ENCODE measurements around the gene SPG11. TPM values are rescaled to one million over a fixed set of nuclear protein-coding genes. Genes with fewer than 3 reads are reported as not detected.
A peak's percentile ranks its signal among the peaks of the same experiment; 100 is the strongest.

Gene SPG11
- total RNA-seq, 1 experiment from 2014 or later, result 65.1 TPM

DNA sequence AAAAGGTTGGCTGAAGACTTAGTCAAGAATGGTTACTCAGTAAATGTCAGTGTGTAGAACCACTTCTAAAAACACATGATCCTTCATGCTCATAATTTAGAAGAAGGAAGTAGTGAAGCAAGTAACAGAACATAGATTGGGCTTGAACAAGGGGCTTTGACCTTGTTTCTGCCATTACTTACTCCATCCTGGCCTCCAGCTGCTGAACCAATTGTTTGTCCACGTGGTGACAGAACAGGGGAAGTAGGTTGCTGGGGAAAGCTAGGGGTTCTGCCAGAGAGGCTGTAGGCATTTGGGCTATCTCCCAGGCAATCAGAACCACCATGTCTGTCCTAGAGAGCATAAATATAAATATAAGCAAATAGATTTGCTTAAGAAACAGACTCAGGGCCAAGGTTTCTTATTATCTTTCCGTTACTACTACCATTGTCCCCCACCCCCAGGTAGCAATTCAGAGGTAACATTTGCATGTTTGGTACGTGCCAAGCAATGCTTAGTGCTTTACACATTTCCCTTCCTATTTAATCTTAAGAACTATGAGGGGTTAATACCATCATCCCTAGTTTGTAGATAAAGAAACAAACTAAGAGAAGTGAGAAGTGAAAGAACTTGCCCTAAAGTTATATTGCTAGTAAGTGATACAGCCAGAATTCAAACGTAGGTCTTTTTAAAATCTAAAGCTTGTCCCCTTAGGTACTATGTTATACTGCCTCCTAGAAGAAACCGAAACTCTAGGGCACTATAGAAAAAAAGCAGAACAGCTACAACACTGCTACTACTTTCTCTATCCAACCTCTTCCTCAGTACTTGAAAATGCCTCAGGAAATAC is 3.0 kb upstream of the SPG11 start:
- ChIA-PET POLR2A (interaction anchor here (0.6 to 7.8 kb wide), 3 partner anchors 28 to 71 kb away, joined by 4 to 148 read pairs (median 6); partner anchors contain the start of genes B2M and PATL2), CTCF (interaction anchor here (0.7 to 1.5 kb wide), 4 partner anchors 44 to 61 kb away, joined by 3 to 4 read pairs (median 4); partner anchors contain the start of genes B2M and PATL2)
- Mint-ChIP-seq H3K27ac (ENCODE audit: low read depth, unreplicated experiment) (no peak overlapping the region), H3K9me3 (ENCODE audit: unreplicated experiment) (no peaks in the 10 kb centered on the region), H3K4me3 (ENCODE audit: unreplicated experiment) (no peak overlapping the region), H3K27me3 (ENCODE audit: insufficient read depth, unreplicated experiment) (no peaks in the 10 kb centered on the region), H3K36me3 (ENCODE audit: insufficient read depth, unreplicated experiment) (no peaks in the 10 kb centered on the region), H3K4me1 (ENCODE audit: insufficient read depth, unreplicated experiment) (peaks cover 12% of the 10 kb centered on the region)
- no peak for DNase-seq (ENCODE audit: unreplicated experiment)
- intact Hi-C loops (cut with micrococcal nuclease), result no loop called here
- BruUV-seq (replicated peaks), result no TSS peak
- TF ChIP-seq, protein P1, sequence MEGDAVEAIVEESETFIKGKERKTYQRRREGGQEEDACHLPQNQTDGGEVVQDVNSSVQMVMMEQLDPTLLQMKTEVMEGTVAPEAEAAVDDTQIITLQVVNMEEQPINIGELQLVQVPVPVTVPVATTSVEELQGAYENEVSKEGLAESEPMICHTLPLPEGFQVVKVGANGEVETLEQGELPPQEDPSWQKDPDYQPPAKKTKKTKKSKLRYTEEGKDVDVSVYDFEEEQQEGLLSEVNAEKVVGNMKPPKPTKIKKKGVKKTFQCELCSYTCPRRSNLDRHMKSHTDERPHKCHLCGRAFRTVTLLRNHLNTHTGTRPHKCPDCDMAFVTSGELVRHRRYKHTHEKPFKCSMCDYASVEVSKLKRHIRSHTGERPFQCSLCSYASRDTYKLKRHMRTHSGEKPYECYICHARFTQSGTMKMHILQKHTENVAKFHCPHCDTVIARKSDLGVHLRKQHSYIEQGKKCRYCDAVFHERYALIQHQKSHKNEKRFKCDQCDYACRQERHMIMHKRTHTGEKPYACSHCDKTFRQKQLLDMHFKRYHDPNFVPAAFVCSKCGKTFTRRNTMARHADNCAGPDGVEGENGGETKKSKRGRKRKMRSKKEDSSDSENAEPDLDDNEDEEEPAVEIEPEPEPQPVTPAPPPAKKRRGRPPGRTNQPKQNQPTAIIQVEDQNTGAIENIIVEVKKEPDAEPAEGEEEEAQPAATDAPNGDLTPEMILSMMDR (IDR thresholded peaks at IDR 0.05; ENCODE audit: unreplicated experiment), result no peak

DNA sequence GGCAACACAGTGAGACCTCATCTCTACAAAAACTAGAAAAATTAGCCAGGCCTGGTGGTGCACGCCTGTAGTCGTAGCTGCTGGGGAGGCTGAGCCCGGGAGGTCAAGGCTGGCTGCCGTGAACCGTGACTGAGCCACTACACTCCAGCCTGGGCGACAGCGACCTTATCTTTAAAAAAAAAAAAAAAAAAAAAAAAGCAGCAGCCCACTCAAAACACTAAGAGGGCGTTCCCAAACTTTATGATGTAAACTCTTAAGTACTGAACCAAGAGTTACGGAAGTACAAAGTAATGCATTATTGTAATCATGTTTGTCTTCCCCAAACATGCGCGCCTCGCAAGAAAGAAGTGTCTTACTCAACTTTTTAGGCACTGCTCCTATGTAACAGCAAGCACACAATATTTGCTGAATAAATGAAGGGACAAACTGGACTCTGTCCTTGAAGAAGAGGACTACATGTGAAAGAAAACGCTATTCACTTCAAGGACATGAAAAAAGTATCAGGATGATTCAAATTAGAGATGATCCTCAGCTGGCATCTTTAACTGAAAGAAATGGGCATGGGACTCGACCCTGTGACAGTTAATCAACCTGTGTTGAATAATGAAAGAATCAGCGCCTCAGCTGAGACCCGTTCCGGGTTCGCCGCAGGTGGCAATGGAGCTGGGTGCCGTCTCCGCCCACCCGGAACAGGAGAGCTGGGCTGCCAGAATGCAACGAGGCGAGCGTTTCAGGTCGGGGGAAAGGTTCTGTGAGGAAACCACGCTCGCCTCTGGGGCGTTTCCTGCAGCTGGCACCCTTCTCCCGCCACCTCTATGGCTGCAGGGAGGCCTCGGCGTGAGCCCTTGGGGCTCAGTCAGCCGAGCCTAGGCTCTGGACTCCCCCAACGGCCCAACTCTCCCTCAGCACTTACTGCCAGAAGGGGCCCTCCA is 718 bp downstream of the SPG11 start:
- POLR2A ChIA-PET, result interaction anchor here (0.6 to 7.8 kb wide), 27 partner anchors 7 to 495 kb away, joined by 3 to 148 read pairs (median 4); partner anchors contain the start of genes B2M, EIF3J, PATL2 and TRIM69
- Mint-ChIP-seq H3K27me3 (ENCODE audit: insufficient read depth, unreplicated experiment) (no peaks in the 10 kb centered on the region), H3K9me3 (ENCODE audit: unreplicated experiment) (no peaks in the 10 kb centered on the region), H3K36me3 (ENCODE audit: insufficient read depth, unreplicated experiment) (peaks cover 27% of the 10 kb centered on the region), H3K27ac (ENCODE audit: low read depth, unreplicated experiment) (peak overlapping the region; percentile 33), H3K4me3 (ENCODE audit: unreplicated experiment) (peak overlapping the region; percentile 97), H3K4me1 (ENCODE audit: insufficient read depth, unreplicated experiment) (peaks cover 12% of the 10 kb centered on the region)
- intact Hi-C loops (cut with micrococcal nuclease), result loop anchor here (1.0 to 5.0 kb wide), 3 partner anchors 49 to 80 kb away; partner anchors contain the start of genes B2M and PATL2
- CTCF ChIA-PET, result interaction anchor here (0.6 to 3.6 kb wide), 22 partner anchors 10 to 245 kb away, joined by 3 to 83 read pairs (median 6); partner anchors contain the start of genes B2M, PATL2 and TRIM69
- TF ChIP-seq, protein P1 (IDR thresholded peaks at IDR 0.05; ENCODE audit: unreplicated experiment), result no peak
- peak; percentile 73 for DNase-seq (ENCODE audit: unreplicated experiment)
- BruUV-seq (replicated peaks), result TSS peak; percentile 61

DNA sequence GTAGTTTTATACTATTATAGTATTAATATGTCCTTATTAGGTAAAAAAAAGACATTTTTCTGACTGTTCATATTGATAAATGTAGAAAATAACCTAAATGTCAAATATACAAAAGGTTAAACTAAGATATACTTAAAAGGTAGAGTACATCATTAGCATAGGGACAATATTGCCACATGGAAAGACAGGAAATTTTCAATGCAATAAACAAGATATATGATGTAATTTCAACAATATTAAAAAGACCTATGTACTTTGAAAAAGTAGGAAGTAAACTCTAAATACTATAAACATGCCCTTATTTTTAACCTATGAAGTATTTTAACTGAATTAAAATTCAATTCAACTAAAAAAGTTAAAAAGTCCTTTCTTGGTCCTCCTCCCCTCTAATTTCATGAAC is 1.9 kb downstream of the SPG11 start:
- Mint-ChIP-seq H3K36me3 (ENCODE audit: insufficient read depth, unreplicated experiment) (peaks cover 39% of the 10 kb centered on the region), H3K4me3 (ENCODE audit: unreplicated experiment) (peak overlapping the region; percentile 97), H3K4me1 (ENCODE audit: insufficient read depth, unreplicated experiment) (peaks cover 12% of the 10 kb centered on the region), H3K9me3 (ENCODE audit: unreplicated experiment) (no peaks in the 10 kb centered on the region), H3K27ac (ENCODE audit: low read depth, unreplicated experiment) (no peak overlapping the region), H3K27me3 (ENCODE audit: insufficient read depth, unreplicated experiment) (no peaks in the 10 kb centered on the region)
- no peak for DNase-seq (ENCODE audit: unreplicated experiment)
- no TSS peak for BruUV-seq (replicated peaks)
- CTCF ChIA-PET, result interaction anchor here (0.6 to 2.9 kb wide), 2 partner anchors 49 to 75 kb away, joined by 3 to 83 read pairs; partner anchors contain the start of gene TRIM69
- intact Hi-C loops (cut with micrococcal nuclease), result loop anchor here (5.0 kb wide), 1 partner anchor 79 kb away; no protein-coding TSS in a partner anchor
- POLR2A ChIA-PET, result interaction anchor here (0.7 to 7.8 kb wide), 5 partner anchors 28 to 540 kb away, joined by 4 to 148 read pairs (median 21); partner anchors contain the start of genes B2M, PATL2 and TRIM69
- TF ChIP-seq, protein P1 (IDR thresholded peaks at IDR 0.05; ENCODE audit: unreplicated experiment), result no peak
